SK-N-SH treated with all-trans-retinoic acid at 6 μM for 48 hours (cell line): ENCODE data around the gene RALGPS1.

ENCODE experiments used
- ATAC-seq: fragments of 200-7000 bp; cut with Tn5 transposase; 3 replicates; pipeline ENCODE4 v1.9.1; 2020; ENCODE audit warnings: mild to moderate bottlenecking, moderate library complexity
- ARNTL ChIP-seq: fragments of 450-650 bp; formaldehyde crosslinking; IDR thresholded peaks from 2 replicates; pipeline ENCODE4 v1.5.0; 2020; ENCODE audit warnings: low read depth, mild to moderate bottlenecking, moderate library complexity, borderline replicate concordance
- BACH2 ChIP-seq: fragments of 250-450 bp; sonication (Bioruptor Pico); IDR thresholded peaks from 2 replicates; pipeline ENCODE4 v1.9.0; 2021; ENCODE audit warnings: mild to moderate bottlenecking, borderline replicate concordance
- CSDC2 ChIP-seq: fragments of 250-450 bp; sonication (Bioruptor Pico); IDR thresholded peaks from 2 replicates; pipeline ENCODE4 v1.5.0; 2020; ENCODE audit warnings: mild to moderate bottlenecking, moderate library complexity
- ESRRG ChIP-seq: fragments of 250-450 bp; sonication (Bioruptor Pico); IDR thresholded peaks from 2 replicates; pipeline ENCODE4 v1.6.1; 2021; ENCODE audit warnings: mild to moderate bottlenecking
- GLIS3 ChIP-seq: fragments of 250-450 bp; sonication (Bioruptor Pico); IDR thresholded peaks from 2 replicates; pipeline ENCODE4 v1.5.0; 2020; ENCODE audit warnings: mild to moderate bottlenecking, moderate library complexity
- ISL1 ChIP-seq: fragments of 250-450 bp; sonication (Bioruptor Pico); IDR thresholded peaks from 2 replicates; pipeline ENCODE4 v2.1.2; 2022; ENCODE audit warnings: mild to moderate bottlenecking, moderate library complexity
- OSR1 ChIP-seq: fragments of 250-450 bp; sonication (Bioruptor Pico); IDR thresholded peaks from 2 replicates; pipeline ENCODE4 v1.8.0; 2022; ENCODE audit warnings: moderate library complexity, mild to moderate bottlenecking, inconsistent platforms
- PATZ1 ChIP-seq: fragments of 250-450 bp; sonication (Bioruptor Pico); IDR thresholded peaks from 2 replicates; pipeline ENCODE4 v1.8.0; 2020; ENCODE audit warnings: mild to moderate bottlenecking, moderate library complexity, borderline replicate concordance
- POU6F1 ChIP-seq: fragments of 250-450 bp; sonication (Bioruptor Pico); IDR thresholded peaks from 2 replicates; pipeline ENCODE4 v1.8.0; 2021; ENCODE audit warnings: low read depth, mild to moderate bottlenecking, moderate library complexity, borderline replicate concordance
- PPARA ChIP-seq: fragments of 250-450 bp; sonication (Bioruptor Pico); IDR thresholded peaks from 2 replicates; pipeline ENCODE4 v1.5.0; 2020; ENCODE audit warnings: mild to moderate bottlenecking, borderline replicate concordance
- RARB ChIP-seq: fragments of 250-450 bp; sonication (Bioruptor Pico); IDR thresholded peaks from 2 replicates; pipeline ENCODE4 v1.8.0; 2021; ENCODE audit warnings: mild to moderate bottlenecking, moderate library complexity
- SNAI2 ChIP-seq: fragments of 250-450 bp; sonication (Bioruptor Pico); IDR thresholded peaks from 2 replicates; pipeline ENCODE4 v1.5.0; 2020; ENCODE audit warnings: mild to moderate bottlenecking, moderate library complexity
- TCF4 ChIP-seq: fragments of 250-450 bp; sonication (Bioruptor Pico); IDR thresholded peaks from 2 replicates; pipeline ENCODE4 v1.8.0; 2021; ENCODE audit warnings: mild to moderate bottlenecking, moderate library complexity, borderline replicate concordance
- TSHZ2 ChIP-seq: fragments of 250-450 bp; sonication (Bioruptor Pico); IDR thresholded peaks from 2 replicates; pipeline ENCODE4 v1.5.0; 2020; ENCODE audit warnings: mild to moderate bottlenecking, moderate library complexity
- ZC3H10 ChIP-seq: fragments of 250-450 bp; sonication (Bioruptor Pico); IDR thresholded peaks from 2 replicates; pipeline ENCODE4 v1.5.1; 2021; ENCODE audit warnings: mild to moderate bottlenecking, moderate library complexity
- ZFP30 ChIP-seq: fragments of 450-650 bp; formaldehyde crosslinking; IDR thresholded peaks from 2 replicates; pipeline ENCODE4 v1.5.0; 2022; ENCODE audit warnings: mild to moderate bottlenecking, moderate library complexity
- ZNF565 ChIP-seq: fragments of 450-650 bp; formaldehyde crosslinking; conservative IDR thresholded peaks from 2 replicates; pipeline ENCODE4 v1.5.0; 2020; ENCODE audit warnings: low read depth, mild to moderate bottlenecking, moderate library complexity
- ZNF70 ChIP-seq: fragments of 450-650 bp; formaldehyde crosslinking; IDR thresholded peaks from 2 replicates; pipeline ENCODE4 v1.5.0; 2020; ENCODE audit warnings: mild to moderate bottlenecking, moderate library complexity
- ZNF8 ChIP-seq: fragments of 450-650 bp; formaldehyde crosslinking; IDR thresholded peaks from 2 replicates; pipeline ENCODE4 v1.5.0; 2020; ENCODE audit warnings: mild to moderate bottlenecking, moderate library complexity

RALGPS1 gene

GRCh38 chr9:127102176-127102575 lies 187.6 kb downstream of the RALGPS1 start (continued):
- no peak for TF ChIP-seq GLIS3 (CRISPR knock-in tag)
- no peak for TF ChIP-seq BACH2 (CRISPR knock-in tag)
- TF ChIP-seq ZNF70 (CRISPR knock-in tag): no peak
- no peak for TF ChIP-seq OSR1 (CRISPR knock-in tag)
- TF ChIP-seq SNAI2: no peak
- no peak for TF ChIP-seq POU6F1

- no peak for ATAC-seq
- TF ChIP-seq CSDC2 (CRISPR knock-in tag) (no peak), ZC3H10 (CRISPR knock-in tag) (no peak)
These were observed 188.2 kb downstream of the RALGPS1 start for GRCh38 chr9:127102788-127103187.

GRCh38 chr9:127104581-127105311 lies 190.2 kb downstream of the RALGPS1 start:
- no peak for TF ChIP-seq SNAI2
- no peak for TF ChIP-seq ZNF8 (CRISPR knock-in tag)
- no peak for TF ChIP-seq PPARA (CRISPR knock-in tag)
- TF ChIP-seq BACH2 (CRISPR knock-in tag): no peak
- TF ChIP-seq ZFP30 (CRISPR knock-in tag): no peak
- no peak for TF ChIP-seq PATZ1 (CRISPR knock-in tag)
- TF ChIP-seq ARNTL (CRISPR knock-in tag): no peak
- no peak for TF ChIP-seq ISL1 (CRISPR knock-in tag)
- TF ChIP-seq ZNF70 (CRISPR knock-in tag): no peak
- no peak for TF ChIP-seq TSHZ2
- TF ChIP-seq RARB: no peak
- TF ChIP-seq POU6F1: no peak
- no peak for TF ChIP-seq ZNF565 (CRISPR knock-in tag)
- no peak for TF ChIP-seq ESRRG (CRISPR knock-in tag)
- TF ChIP-seq, all 23 proteins: peak for 0
- ATAC-seq: no peak

GRCh38 chr9:127105805-127106465 lies 191.4 kb downstream of the RALGPS1 start:
- TF ChIP-seq RARB: no peak
- peak; percentile 59; the same call in 1 of the 2 replicates for TF ChIP-seq TCF4 (CRISPR knock-in tag)
- ATAC-seq: no peak; the same call in 2 of the 3 replicates
